HCT116 (cell line): ENCODE results near the gene OSBP2. TPM values are rescaled to one million over a fixed set of nuclear protein-coding genes. Genes with fewer than 3 reads are reported as not detected.

ENCODE experiments used
- ATAC-seq: fragments of 200-7000 bp; cut with Tn5 transposase; 2 replicates; pipeline ENCODE4 v1.9.1; 2020; ENCODE audit warnings: mild to moderate bottlenecking, moderate library complexity
- BruUV-seq: library from RNA; stranded (reverse); fragments of 400-500 nt; replicated peaks from 2 replicates; lab custom pipeline; 2021; lab: Mats Ljungman, UMichigan
- CTCF ChIA-PET: fragments of 300-600 bp; sonication (Branson Sonifier 250); formaldehyde crosslinking; loops from one replicate; lab custom pipeline; 2021; ENCODE audit warnings: antibody characterized with exemption; lab: Charles Lee
- POLR2A ChIA-PET: fragments of 300-600, 350-600 bp; sonication (Branson Sonifier 250); formaldehyde crosslinking; loops from one replicate; lab custom pipeline; 2021; ENCODE audit warnings: antibody characterized with exemption; lab: Charles Lee
- RAD21 ChIA-PET, 2 experiments: fragments of 300-600 bp; sonication (Branson Sonifier 250); formaldehyde crosslinking; loops; one replicate each; lab custom pipeline; 2023; ENCODE audit warnings: low total read pairs in 2 of 2; ENCODE audit not compliant: uncharacterized antibody in 2 of 2, unreplicated experiment in 2 of 2, low non-redundant PET in 1 of 2; lab: Charles Lee
- DNase-seq: peaks from one replicate; pipeline ENCODE4 v3.0.0-alpha.2; 2010; ENCODE audit warnings: low read depth, low spot score
- H2AFZ ChIP-seq: fragments of 200-600 bp; shearing (Covaris generic), sonication (generic); 2 replicates; pipeline ENCODE4 v1.6.1; 2017; ENCODE audit warnings: low read depth, mixed run types, mixed read lengths, antibody characterized with exemption, low read length; ENCODE audit not compliant: poor library complexity, severe bottlenecking
- H3K27ac ChIP-seq: 2 replicates; pipeline ENCODE4 v1.5.1; 2012; ENCODE audit warnings: low read depth, low read length
- H3K27me3 ChIP-seq: fragments of 200-600 bp; sonication (generic); 2 replicates; pipeline ENCODE4 v1.6.1; 2016; ENCODE audit warnings: mixed run types, low read length, mixed read lengths; ENCODE audit not compliant: insufficient read depth
- H3K36me3 ChIP-seq, 2 experiments: fragments of 200-500 bp in 1 of 2; fragments of 200-600 bp in 1 of 2; sonication (Bioruptor generic) in 1 of 2; sonication (generic) in 1 of 2; 2 replicates each; pipeline versions ENCODE4 v1.5.1 to v1.6.1; 2014 to 2016; ENCODE audit warnings: low read length in 2 of 2, inconsistent platforms in 1 of 2, mixed read lengths in 1 of 2, mixed run types in 1 of 2; ENCODE audit not compliant: insufficient read depth in 2 of 2, control insufficient read depth in 1 of 2
- H3K4me1 ChIP-seq, 2 experiments: fragments of 200-600 bp in 1 of 2; sonication (generic) in 1 of 2; 2 replicates each; pipeline versions ENCODE4 v1.5.1 to v1.6.1; 2012 to 2017; ENCODE audit warnings: low read length in 2 of 2, inconsistent platforms in 1 of 2, mild to moderate bottlenecking in 1 of 2, mixed read lengths in 1 of 2, mixed run types in 1 of 2, moderate library complexity in 1 of 2; ENCODE audit not compliant: insufficient read depth in 2 of 2, control insufficient read depth in 1 of 2
- H3K4me2 ChIP-seq: fragments of 200-600 bp; sonication (generic); 2 replicates; pipeline ENCODE4 v1.6.1; 2017; ENCODE audit warnings: mixed run types, low read length, mixed read lengths
- H3K4me3 ChIP-seq, 2 experiments: fragments of 200-600 bp in 1 of 2; sonication (generic) in 1 of 2; replicated peaks in 1 of 2; 2 replicates each; pipeline ENCODE4 v1.5.1; 2011 to 2016; ENCODE audit warnings: low read length in 2 of 2, control low read depth in 1 of 2, low read depth in 1 of 2, mild to moderate bottlenecking in 1 of 2, mixed read lengths in 1 of 2, mixed run types in 1 of 2
- H3K79me2 ChIP-seq: fragments of 200-600 bp; sonication (generic); 2 replicates; pipeline ENCODE4 v1.6.1; 2017; ENCODE audit warnings: mild to moderate bottlenecking, mixed run types, low read length, moderate library complexity, mixed read lengths; ENCODE audit not compliant: insufficient read depth
- H3K9ac ChIP-seq: fragments of 200-600 bp; sonication (generic); 2 replicates; pipeline ENCODE4 v1.6.1; 2016; ENCODE audit warnings: low read length, mixed read lengths
- H3K9me2 ChIP-seq: fragments of 200-600 bp; sonication (generic), shearing (Covaris generic); 2 replicates; pipeline ENCODE4 v1.6.1; 2017; ENCODE audit warnings: mixed run types, mild to moderate bottlenecking, moderate library complexity; ENCODE audit not compliant: insufficient read depth
- H3K9me3 ChIP-seq, 2 experiments: fragments of 200-500 bp in 1 of 2; fragments of 200-600 bp in 1 of 2; sonication (Bioruptor generic) in 1 of 2; sonication (generic) in 1 of 2; 2 replicates each; pipeline ENCODE4 v1.6.1; 2014 to 2017; ENCODE audit warnings: low read length in 2 of 2, mixed read lengths in 2 of 2, inconsistent platforms in 1 of 2, low read depth in 1 of 2, mild to moderate bottlenecking in 1 of 2, mixed run types in 1 of 2, moderate library complexity in 1 of 2; ENCODE audit not compliant: control insufficient read depth in 1 of 2, insufficient read depth in 1 of 2
- H4K20me1 ChIP-seq: fragments of 200-600 bp; sonication (generic), shearing (Covaris generic); 2 replicates; pipeline ENCODE4 v1.6.1; 2017; ENCODE audit warnings: mixed run types, mild to moderate bottlenecking, moderate library complexity; ENCODE audit not compliant: insufficient read depth
- ATF3 ChIP-seq: IDR thresholded peaks from 2 replicates; pipeline ENCODE4 v1.6.1; 2012
- CBX3 ChIP-seq: IDR thresholded peaks from 2 replicates; pipeline ENCODE4 v1.6.1; 2012; ENCODE audit warnings: low read depth
- CEBPB ChIP-seq: IDR thresholded peaks from 2 replicates; pipeline ENCODE4 v1.6.1; 2012; ENCODE audit warnings: low read depth
- ELF1 ChIP-seq: IDR thresholded peaks from 2 replicates; pipeline ENCODE4 v1.6.1; 2012; ENCODE audit warnings: low read depth, borderline replicate concordance
- FOSL1 ChIP-seq: IDR thresholded peaks from 2 replicates; pipeline ENCODE4 v1.6.1; 2012; ENCODE audit warnings: low read depth
- JUND ChIP-seq: IDR thresholded peaks from 2 replicates; pipeline ENCODE4 v1.6.1; 2012
- MAX ChIP-seq: IDR thresholded peaks from 2 replicates; pipeline ENCODE4 v1.6.1; 2012
- POLR2A ChIP-seq: IDR thresholded peaks from 2 replicates; pipeline ENCODE4 v1.7.0; 2011; ENCODE audit warnings: borderline replicate concordance; ENCODE audit not compliant: insufficient read depth, insufficient read length; ENCODE audit errors: extremely low read depth
- POLR2AphosphoS5 ChIP-seq: IDR thresholded peaks from 2 replicates; pipeline ENCODE4 v1.6.1; 2011; ENCODE audit warnings: mild to moderate bottlenecking, low read depth, low read length, moderate library complexity
- REST ChIP-seq: IDR thresholded peaks from 2 replicates; pipeline ENCODE4 v1.6.1; 2012; ENCODE audit warnings: low read depth
- YY1 ChIP-seq: IDR thresholded peaks from 2 replicates; pipeline ENCODE4 v1.6.1; 2011; ENCODE audit warnings: low read length, low read depth, moderate library complexity, mild to moderate bottlenecking; ENCODE audit not compliant: insufficient replicate concordance; ENCODE audit errors: extremely low read depth
- ZNF274 ChIP-seq: fragments of 200-500 bp; sonication (Bioruptor generic); IDR thresholded peaks from 2 replicates; pipeline ENCODE4 v1.6.1; 2014; ENCODE audit warnings: mild to moderate bottlenecking, low read depth, low read length, inconsistent platforms
- intact Hi-C: fragments of 100-400 bp; cut with micrococcal nuclease; formaldehyde crosslinking; loops from 2 replicates; pipeline ENCODE4 v1.10.0; 2022
- total RNA-seq: library from RNA; stranded (reverse); gene quantifications from one replicate; pipeline ENCODE4 v1.2.1, GENCODE V29; 2021; ENCODE audit not compliant: unreplicated experiment

The OSBP2 gene
- total RNA-seq, 1 experiment from 2014 or later = 12.9 TPM

- no peaks in the 10 kb centered on the region for H3K9me3 ChIP-seq
- no peaks in the 10 kb centered on the region for H3K36me3 ChIP-seq
- RAD21 ChIA-PET = no interaction called here
- no peaks in the 10 kb centered on the region for H3K79me2 ChIP-seq
- no peak for DNase-seq
- no peak overlapping the region for H3K27ac ChIP-seq
- no peak overlapping the region for H2AFZ ChIP-seq
- POLR2A ChIA-PET = no interaction called here
- H3K4me3 ChIP-seq = no peak overlapping the region
- no peak for TF ChIP-seq ZNF274
- no peak for TF ChIP-seq POLR2A
- TF ChIP-seq CEBPB = no peak
- TF ChIP-seq CBX3 = no peak
- no peak for TF ChIP-seq FOSL1
- no peak for TF ChIP-seq ATF3
- TF ChIP-seq ELF1 = no peak
- TF ChIP-seq YY1 = no peak
- TF ChIP-seq POLR2AphosphoS5 = no peak
- TF ChIP-seq JUND = no peak
- no peak for TF ChIP-seq MAX
- no peak for TF ChIP-seq REST
- TF ChIP-seq, all 23 proteins: peak for 0
- no TSS peak for BruUV-seq
- CTCF ChIA-PET = no interaction called here
- ATAC-seq = no peak
- no peak overlapping the region for H3K9ac ChIP-seq
- intact Hi-C loops = no loop called here
- H3K4me1 ChIP-seq = peaks cover 16 to 50% of the 10 kb centered on the region in 2 experiments
- no peaks in the 10 kb centered on the region for H3K9me2 ChIP-seq
- H3K27me3 ChIP-seq = no peaks in the 10 kb centered on the region
- H3K4me2 ChIP-seq = no peak overlapping the region
- no peaks in the 10 kb centered on the region for H4K20me1 ChIP-seq
Measured at GRCh38 chr22:30810105-30810504, 115.4 kb downstream of the OSBP2 start.
